GM19395 (cell line): Measurements from ENCODE around the gene KYAT1.
"Not testable (repeated sequence)": the region's sequence is repeated elsewhere in the genome, so short reads cannot be mapped to it uniquely, and the experiment has no call there.

ENCODE experiments used
- ATAC-seq: cut with Tn5 transposase; IDR thresholded peaks from one replicate; pipeline ENCODE4 v1.9.1; 2021; ENCODE audit warnings: mild to moderate bottlenecking, moderate library complexity; ENCODE audit not compliant: unreplicated experiment

KYAT1 gene

DNA sequence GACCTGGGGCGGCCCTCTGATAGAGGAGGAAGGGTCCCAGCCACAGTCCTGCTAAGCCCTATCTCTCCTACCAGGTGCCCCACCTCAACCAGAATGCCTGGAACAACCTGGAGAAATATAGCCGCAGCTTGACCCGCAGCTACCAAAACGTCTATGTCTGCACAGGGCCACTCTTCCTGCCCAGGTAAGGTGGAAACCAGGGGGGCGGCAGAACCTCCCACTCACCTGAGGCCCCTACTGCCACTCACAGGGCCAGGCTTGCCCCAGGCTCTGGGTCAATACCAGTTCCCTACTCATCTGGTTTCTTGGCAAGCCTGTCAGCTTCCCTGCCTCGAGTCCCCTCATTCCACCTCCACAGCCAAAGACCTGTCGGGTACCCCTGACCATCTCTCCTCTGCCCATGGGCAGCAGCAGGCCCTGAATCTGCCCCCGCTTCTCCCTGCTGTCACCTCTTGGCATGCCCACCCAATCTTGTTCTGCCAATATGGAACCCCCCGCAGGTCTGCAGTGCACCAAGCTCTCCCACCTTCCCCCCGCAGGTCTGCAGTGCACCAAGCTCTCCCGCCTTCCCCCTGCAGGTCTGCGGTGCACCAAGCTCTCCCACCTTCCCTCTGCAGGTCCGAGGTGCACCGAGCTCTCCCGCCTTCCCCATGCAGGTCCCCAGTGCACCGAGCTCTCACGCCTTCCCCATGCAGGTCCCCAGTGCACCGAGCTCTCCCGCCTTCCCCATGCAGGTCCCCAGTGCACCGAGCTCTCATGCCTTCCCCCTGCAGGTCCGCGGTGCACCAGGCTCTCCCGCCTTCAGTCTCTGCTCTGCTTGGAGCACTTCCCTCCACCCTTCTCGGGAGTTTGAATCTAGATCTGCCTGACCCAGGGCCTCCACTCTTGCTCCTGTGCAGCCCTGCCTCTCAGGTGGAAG lies 60.8 kb downstream of the KYAT1 start:
- no peak for ATAC-seq

- ATAC-seq: no peak
Observed at GRCh38 chr9:128819716-128820664, 61.8 kb downstream of the KYAT1 start.

- peak; percentile 26 for ATAC-seq
Observed at GRCh38 chr9:128818839-128819715, 62.7 kb downstream of the KYAT1 start.

GRCh38 chr9:128818099-128818838 lies 63.5 kb downstream of the KYAT1 start, which contains the start of gene ENDOG:
TSS of gene ENDOG (plus strand) at chr9:128818500. CDS start at chr9:128818685, 185 bp downstream.
- peak; percentile 84 for ATAC-seq

DNA sequence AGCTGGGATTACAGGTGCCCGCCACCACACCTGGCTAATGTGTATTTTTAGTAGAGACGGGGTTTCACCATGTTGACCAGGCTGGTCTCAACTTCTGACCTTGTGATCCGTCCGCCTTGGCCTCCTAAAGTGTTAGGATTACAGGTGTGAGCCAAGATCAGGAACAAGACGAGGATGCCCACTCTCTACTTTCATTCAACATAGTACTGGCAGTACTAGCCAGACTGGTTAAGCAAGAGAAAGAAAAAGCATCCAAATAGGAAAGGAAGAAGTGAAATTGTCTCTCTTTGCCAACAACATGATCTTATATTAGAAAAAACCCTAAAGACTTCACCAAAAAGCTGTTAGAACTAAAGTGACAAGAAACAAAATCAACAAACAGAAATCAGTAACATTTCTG lies 70.9 kb downstream of the KYAT1 start:
- ATAC-seq: no peak

DNA sequence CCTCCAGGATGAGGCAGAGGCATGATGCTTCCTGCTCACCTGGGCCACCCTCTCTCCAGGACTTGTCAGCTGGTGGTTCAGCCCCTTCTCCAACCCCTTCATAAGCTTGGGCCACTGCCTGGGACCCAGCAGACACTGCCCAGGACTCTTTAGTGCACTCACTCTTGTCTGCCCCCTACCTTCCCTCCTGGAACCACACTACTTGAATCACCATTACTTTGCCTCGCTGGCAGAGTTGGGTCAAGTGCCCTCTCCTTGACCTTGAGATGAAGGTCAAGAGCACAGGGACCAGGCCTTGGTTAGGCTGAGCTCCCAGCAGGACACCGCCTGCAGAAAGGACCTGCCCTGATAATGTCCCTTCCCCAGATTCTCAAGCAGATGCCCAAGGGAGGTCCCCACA lies 71.9 kb downstream of the KYAT1 start:
- no peak for ATAC-seq

GRCh38 chr9:128809036-128809599 lies 72.6 kb downstream of the KYAT1 start:
- ATAC-seq: no peak

- no peak for ATAC-seq
Observed at GRCh38 chr9:128808543-128808942, 73.2 kb downstream of the KYAT1 start.

DNA sequence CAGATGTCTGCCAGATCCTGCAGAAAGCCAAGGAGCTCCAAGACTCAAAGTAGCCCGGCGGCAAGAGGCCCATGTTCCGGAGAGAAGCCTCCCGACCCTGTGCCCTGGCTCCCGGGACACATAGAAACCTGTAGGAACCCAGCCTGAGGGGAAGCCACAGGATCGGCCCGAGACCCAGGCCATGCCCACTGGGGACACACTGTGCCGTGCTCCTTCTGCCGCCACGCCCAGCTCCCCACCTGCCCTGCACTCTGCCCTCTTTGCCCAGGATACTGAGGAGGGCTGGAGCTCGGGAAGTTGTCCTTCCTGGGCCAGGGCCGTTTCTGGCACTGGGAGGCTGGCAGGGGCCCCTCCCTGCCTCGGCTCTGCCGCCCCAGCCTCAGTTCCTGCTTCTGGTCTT lies 73.9 kb downstream of the KYAT1 start:
- ATAC-seq: no peak

GRCh38 chr9:128805661-128806060 lies 76.1 kb downstream of the KYAT1 start:
- ATAC-seq: no peak

GRCh38 chr9:128802482-128802881 lies 79.3 kb downstream of the KYAT1 start:
- ATAC-seq: no peak

DNA sequence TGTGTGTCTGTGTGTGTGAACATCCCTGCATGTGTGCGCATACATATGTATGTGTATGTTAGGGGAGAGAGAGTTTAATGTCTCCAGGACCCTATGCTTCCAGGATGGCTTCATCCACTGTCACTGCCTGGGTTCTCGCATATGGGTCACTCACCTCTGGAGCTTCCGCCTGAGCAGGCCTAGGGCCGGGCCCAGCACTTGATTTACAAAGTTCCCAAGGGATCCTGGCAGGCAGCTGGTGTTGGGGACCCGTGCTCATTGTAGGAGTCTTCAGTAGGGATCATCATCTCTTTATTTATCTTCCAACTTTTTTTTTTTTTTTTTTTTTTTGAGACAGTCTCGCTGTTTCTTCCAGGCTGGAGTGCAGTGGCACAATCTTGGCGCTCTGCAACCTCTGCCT lies 81.7 kb downstream of the KYAT1 start:
- ATAC-seq: no peak

DNA sequence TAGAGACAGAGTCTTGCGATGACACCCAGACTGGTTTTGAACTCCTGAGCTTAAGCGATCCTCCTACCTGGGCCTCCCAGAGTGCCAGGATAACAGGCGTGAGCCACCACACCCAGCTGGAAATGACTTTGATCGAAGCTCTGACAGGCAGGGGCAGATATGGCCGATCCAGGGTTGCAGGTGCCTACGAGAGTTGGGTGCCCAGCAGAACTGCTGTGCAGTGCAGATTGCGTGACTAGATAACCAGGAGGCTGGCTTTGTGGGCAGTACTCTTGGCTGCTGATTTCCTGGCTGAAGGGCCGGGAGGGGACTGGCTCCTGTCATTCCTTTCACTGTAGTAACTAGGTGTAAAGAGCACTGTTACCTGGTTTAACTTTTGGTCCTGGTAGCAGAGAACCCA lies 82.9 kb downstream of the KYAT1 start:
- no peak for ATAC-seq

GRCh38 chr9:128794961-128795360 lies 86.8 kb downstream of the KYAT1 start:
- not testable (repeated sequence) for ATAC-seq

DNA sequence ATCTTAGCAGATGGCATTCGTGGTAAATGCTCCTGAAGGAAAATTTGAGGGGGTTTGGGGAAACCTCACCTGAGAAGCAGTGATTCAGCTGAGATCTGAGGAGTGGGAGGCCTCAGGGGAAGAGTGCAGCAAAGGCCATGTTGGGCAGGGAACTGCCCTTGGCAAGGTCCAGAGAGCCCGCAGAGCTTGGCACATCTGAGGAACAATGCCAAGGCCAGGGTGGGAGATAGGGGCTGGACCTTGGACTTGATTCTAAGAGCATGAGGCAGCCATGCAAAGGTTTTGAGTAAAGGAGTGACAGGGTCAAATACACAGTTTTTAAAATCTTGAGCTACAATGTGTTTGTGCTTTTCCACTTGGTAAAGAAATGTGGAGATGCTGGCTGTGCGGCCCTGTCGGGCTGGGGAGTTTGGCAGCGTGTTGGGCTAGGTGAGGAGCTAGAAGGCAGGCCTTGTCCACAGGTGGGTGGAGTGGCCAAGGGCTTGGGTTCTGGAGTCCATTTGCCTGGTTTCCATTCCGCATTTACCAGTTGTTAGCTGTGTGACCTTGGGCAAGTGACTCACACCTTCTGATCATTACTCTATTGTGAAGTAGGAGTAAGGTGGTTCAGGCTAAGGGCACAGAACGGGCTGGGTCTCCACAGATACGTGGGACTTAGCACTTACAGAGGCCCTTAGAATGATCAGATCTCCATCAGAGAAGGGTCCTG lies 88.6 kb downstream of the KYAT1 start:
- no peak for ATAC-seq

DNA sequence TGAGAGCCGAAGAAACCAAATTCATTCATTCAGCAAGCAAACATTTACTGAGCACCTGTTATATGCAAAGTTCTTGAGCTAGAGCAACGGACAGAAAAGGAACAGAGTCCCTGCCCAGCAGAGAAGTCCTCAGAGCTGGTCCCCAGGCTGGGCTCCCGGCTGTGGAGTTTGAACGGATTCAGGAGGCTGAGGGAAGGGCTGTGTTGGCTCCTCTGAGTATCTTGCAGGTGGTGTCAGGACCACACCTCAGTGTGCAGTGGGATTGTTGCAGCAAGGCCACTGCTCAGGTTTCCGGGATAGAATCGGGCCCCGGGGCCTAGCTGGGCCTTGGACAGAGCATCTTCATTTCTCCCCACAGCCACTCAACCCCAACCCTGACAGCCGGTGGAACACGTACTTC lies 89.6 kb downstream of the KYAT1 start:
- no peak for ATAC-seq

DNA sequence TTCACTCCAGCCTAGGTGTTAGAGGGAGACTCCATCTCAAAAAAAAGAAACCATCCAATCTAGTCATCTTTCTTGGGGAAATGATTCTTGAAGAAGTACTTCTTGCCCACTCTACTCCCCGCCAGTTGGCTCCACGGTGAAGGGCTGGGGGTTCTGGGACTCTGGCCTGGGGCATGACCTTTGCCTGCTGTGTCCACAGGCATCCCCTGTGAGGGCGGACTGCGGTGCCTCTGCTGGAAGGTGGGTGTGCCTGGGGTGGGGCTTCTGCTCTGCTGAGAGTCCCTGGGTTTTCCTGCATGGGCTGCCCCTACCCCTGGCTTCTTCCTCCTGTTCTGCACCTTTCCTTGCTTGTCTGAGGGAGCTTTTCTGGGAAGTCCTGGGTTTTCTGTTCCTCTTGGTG lies 91.2 kb downstream of the KYAT1 start:
- ATAC-seq: no peak

DNA sequence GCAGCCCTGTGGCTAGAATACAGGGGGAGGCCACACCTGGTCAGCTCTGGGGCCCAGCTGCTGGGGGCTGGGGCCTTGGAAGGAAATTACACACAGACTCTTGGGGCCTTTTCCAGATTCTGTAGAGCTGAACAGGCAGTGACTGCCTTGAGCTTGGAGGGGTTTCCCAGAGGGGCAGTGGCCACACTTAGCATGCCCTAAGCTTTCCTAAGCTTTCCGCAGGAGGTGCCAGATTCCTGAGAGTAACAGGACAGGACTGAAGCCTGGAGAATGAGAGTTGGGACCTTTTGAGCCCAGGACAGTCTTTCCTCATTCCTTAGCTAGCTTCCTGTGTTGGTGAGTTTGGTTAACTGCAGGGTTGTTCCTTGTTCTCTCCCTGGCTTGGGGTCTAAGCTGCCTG lies 93.3 kb downstream of the KYAT1 start:
- ATAC-seq: no peak

GRCh38 chr9:128787659-128788058 lies 94.1 kb downstream of the KYAT1 start:
- ATAC-seq: no peak
